DMS114 treated with DMSO at 0.1 percent for 48 hours (cell line): ENCODE measurements around the gene GPC1.

Source experiments
- DNase-seq: peaks from one replicate; lab custom pipeline; 2025; ENCODE audit not compliant: unreplicated experiment; lab: John Stamatoyannopoulos, UW

Gene GPC1

GRCh38 chr2:240511351-240512108, 76.1 kb downstream of the GPC1 start:
- DNase-seq, result no peak

GRCh38 chr2:240512109-240512485, 76.6 kb downstream of the GPC1 start:
- no peak for DNase-seq

- DNase-seq, result no peak
Measured at GRCh38 chr2:240512666-240513535, 77.4 kb downstream of the GPC1 start.

- DNase-seq, result peak; percentile 34
Measured at GRCh38 chr2:240513549-240514287, 78.3 kb downstream of the GPC1 start.

GRCh38 chr2:240514631-240515030, 79.2 kb downstream of the GPC1 start:
- no peak for DNase-seq

- no peak for DNase-seq
Measured at GRCh38 chr2:240517342-240517741, 81.9 kb downstream of the GPC1 start.
